OCI-LY1 (cell line): ENCODE measurements around the gene KIF4A.

Experiments
- H2AFZ ChIP-seq: fragments of 200-600 bp; sonication (generic), shearing (Covaris generic); 2 replicates; pipeline ENCODE4 v1.6.0; 2014; ENCODE audit warnings: antibody characterized with exemption, mild to moderate bottlenecking, low read length
- H3F3A ChIP-seq: fragments of 200-600 bp; sonication (generic), shearing (Covaris generic); 2 replicates; pipeline ENCODE4 v1.6.0; 2014; ENCODE audit warnings: mild to moderate bottlenecking, antibody characterized with exemption, low read length, moderate library complexity; ENCODE audit not compliant: insufficient read depth
- H3K27ac ChIP-seq: fragments of 200-600 bp; sonication (generic); 2 replicates; pipeline ENCODE4 v1.5.1; 2014; ENCODE audit warnings: low read length, mixed run types, mild to moderate bottlenecking, low read depth; ENCODE audit not compliant: poor library complexity, severe bottlenecking
- H3K27me3 ChIP-seq: fragments of 200-600 bp; sonication (generic); 2 replicates; pipeline ENCODE4 v1.6.0; 2014; ENCODE audit warnings: antibody characterized with exemption, mild to moderate bottlenecking, low read length, moderate library complexity; ENCODE audit not compliant: insufficient read depth
- H3K36me3 ChIP-seq: fragments of 200-600 bp; sonication (generic); 2 replicates; pipeline ENCODE4 v1.6.1; 2014; ENCODE audit warnings: mild to moderate bottlenecking, antibody characterized with exemption, low read length, moderate library complexity, mixed read lengths; ENCODE audit not compliant: insufficient read depth
- H3K4me1 ChIP-seq: fragments of 200-600 bp; sonication (generic); 2 replicates; pipeline ENCODE4 v1.5.1; 2014; ENCODE audit warnings: mild to moderate bottlenecking, low read length, moderate library complexity; ENCODE audit not compliant: insufficient read depth, severe bottlenecking
- H3K4me2 ChIP-seq: fragments of 200-600 bp; sonication (generic), shearing (Covaris generic); 2 replicates; pipeline ENCODE4 v1.6.1; 2014; ENCODE audit warnings: low read length
- H3K4me3 ChIP-seq: fragments of 200-600 bp; sonication (generic); 2 replicates; pipeline ENCODE4 v1.5.1; 2014; ENCODE audit warnings: low read length, low read depth, mild to moderate bottlenecking, mixed read lengths; ENCODE audit not compliant: poor library complexity, severe bottlenecking
- H3K79me2 ChIP-seq: fragments of 200-600 bp; shearing (Covaris generic); 2 replicates; pipeline ENCODE4 v1.6.1; 2016; ENCODE audit warnings: mixed run types, low read length, mixed read lengths; ENCODE audit not compliant: insufficient read depth
- H3K9ac ChIP-seq: fragments of 200-600 bp; sonication (generic), shearing (Covaris generic); 2 replicates; pipeline ENCODE4 v1.6.1; 2014; ENCODE audit warnings: mild to moderate bottlenecking, low read length, mixed read lengths
- H3K9me2 ChIP-seq: fragments of 200-600 bp; sonication (generic), shearing (Covaris generic); 2 replicates; pipeline ENCODE4 v1.6.1; 2014; ENCODE audit warnings: low read depth, mild to moderate bottlenecking, low read length, mixed read lengths
- H3K9me3 ChIP-seq: fragments of 200-600 bp; shearing (Covaris generic); 2 replicates; pipeline ENCODE4 v1.6.1; 2014; ENCODE audit warnings: low read length, mixed read lengths
- H4K20me1 ChIP-seq: fragments of 200-600 bp; sonication (generic), shearing (Covaris generic); 2 replicates; pipeline ENCODE4 v1.6.0; 2016; ENCODE audit warnings: mild to moderate bottlenecking, low read length; ENCODE audit not compliant: insufficient read depth
- EZH2 ChIP-seq: fragments of 200-600 bp; sonication (generic), shearing (Covaris generic); IDR thresholded peaks from 2 replicates; pipeline ENCODE4 v1.8.0; 2017; ENCODE audit warnings: borderline replicate concordance, mixed run types, mild to moderate bottlenecking, antibody characterized with exemption, low read length, moderate library complexity, mixed read lengths
- TF ChIP-seq, protein P1 (sequence below): fragments of 200-600 bp; sonication (generic), shearing (Covaris generic); IDR thresholded peaks from 2 replicates; pipeline ENCODE4 v1.5.1; 2017; ENCODE audit warnings: mild to moderate bottlenecking, antibody characterized with exemption, low read length, moderate library complexity, mixed read lengths

Gene KIF4A

DNA sequence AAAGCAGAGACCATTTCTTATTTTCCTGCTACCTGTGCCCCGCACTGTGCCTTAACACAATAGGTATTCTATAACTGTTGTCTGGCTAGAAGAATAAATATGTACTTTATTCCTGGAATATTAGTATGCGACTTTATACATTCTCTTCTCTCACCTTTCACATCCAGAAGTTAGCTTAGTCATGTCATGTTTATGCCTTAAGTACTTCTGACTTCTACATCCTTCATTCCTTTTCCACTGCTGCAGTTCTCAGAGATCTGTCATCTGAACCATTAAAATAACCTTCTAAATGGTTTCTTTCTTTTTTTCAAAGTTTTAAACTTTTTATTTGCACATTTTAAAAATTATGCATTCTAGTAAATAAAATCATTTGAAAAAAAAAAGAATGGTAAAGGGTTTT, 34.4 kb downstream of the KIF4A start:
- Histone ChIP-seq H3K9me3 (no peaks in the 10 kb centered on the region), H2AFZ (no peak overlapping the region), H3K4me3 (no peak overlapping the region), H3K4me2 (no peak overlapping the region), H3K27ac (no peak overlapping the region), H3K9me2 (no peaks in the 10 kb centered on the region), H3K79me2 (no peaks in the 10 kb centered on the region), H3K27me3 (no peaks in the 10 kb centered on the region), H3K36me3 (0 out of 2 replicates have a peak, but pooled peaks cover 3% of the 10 kb centered on the region), H4K20me1 (no peaks in the 10 kb centered on the region), H3K4me1 (no peaks in the 10 kb centered on the region), H3F3A (no peaks in the 10 kb centered on the region), H3K9ac (no peak overlapping the region)
- no peak for TF ChIP-seq EZH2
- TF ChIP-seq, protein P1, sequence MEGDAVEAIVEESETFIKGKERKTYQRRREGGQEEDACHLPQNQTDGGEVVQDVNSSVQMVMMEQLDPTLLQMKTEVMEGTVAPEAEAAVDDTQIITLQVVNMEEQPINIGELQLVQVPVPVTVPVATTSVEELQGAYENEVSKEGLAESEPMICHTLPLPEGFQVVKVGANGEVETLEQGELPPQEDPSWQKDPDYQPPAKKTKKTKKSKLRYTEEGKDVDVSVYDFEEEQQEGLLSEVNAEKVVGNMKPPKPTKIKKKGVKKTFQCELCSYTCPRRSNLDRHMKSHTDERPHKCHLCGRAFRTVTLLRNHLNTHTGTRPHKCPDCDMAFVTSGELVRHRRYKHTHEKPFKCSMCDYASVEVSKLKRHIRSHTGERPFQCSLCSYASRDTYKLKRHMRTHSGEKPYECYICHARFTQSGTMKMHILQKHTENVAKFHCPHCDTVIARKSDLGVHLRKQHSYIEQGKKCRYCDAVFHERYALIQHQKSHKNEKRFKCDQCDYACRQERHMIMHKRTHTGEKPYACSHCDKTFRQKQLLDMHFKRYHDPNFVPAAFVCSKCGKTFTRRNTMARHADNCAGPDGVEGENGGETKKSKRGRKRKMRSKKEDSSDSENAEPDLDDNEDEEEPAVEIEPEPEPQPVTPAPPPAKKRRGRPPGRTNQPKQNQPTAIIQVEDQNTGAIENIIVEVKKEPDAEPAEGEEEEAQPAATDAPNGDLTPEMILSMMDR, result no peak

DNA sequence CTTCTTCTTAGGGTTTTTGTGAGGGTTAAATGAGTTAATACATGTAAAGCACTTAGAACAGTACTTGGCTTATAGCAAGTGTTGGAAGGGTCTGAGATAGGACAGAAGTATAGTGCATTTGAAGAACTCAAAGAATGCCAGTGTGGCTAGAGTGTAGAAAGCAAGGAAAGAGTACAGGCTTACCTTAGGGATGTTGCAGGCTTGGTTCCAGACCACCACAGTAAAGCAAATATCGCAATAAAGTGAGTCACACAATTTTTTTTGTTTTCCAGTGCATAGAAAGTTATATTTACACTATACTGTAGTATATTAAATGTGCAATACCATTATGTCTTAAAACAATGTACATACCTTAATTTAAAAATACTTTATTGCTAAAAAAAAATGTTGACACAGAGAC, 41.3 kb downstream of the KIF4A start:
- Histone ChIP-seq H3K27ac (no peak overlapping the region), H3K79me2 (no peaks in the 10 kb centered on the region), H3F3A (no peaks in the 10 kb centered on the region), H3K9ac (no peak overlapping the region), H3K4me1 (no peaks in the 10 kb centered on the region), H4K20me1 (no peaks in the 10 kb centered on the region), H3K9me3 (no peaks in the 10 kb centered on the region), H3K4me3 (no peak overlapping the region), H3K9me2 (no peaks in the 10 kb centered on the region), H3K36me3 (peaks cover 45% of the 10 kb centered on the region), H3K27me3 (no peaks in the 10 kb centered on the region), H2AFZ (no peak overlapping the region), H3K4me2 (no peak overlapping the region)
- TF ChIP-seq EZH2, result no peak
- TF ChIP-seq, protein P1, result no peak

DNA sequence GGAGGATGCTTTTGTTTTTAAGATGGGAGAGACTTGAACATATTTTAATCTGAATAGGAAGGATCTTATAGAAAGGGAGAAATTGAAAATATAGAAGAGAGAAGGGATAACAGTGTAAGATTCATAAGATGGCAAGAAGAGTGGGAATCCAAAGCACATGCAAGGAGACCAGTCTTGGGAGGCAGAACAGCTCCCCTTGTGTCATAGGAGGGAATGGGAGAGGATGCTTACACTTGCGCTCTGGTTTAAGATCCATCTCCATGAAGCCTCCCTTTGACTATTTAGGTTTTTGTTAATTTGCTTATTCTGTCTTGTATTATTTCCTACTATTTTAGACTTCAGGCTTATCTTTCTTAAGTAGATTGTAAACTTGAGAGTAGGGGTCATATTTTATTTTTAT, 42.7 kb downstream of the KIF4A start:
- no peak overlapping the region for H3K27ac ChIP-seq
- H3F3A ChIP-seq, result no peaks in the 10 kb centered on the region
- no peak overlapping the region for H2AFZ ChIP-seq
- H3K4me3 ChIP-seq, result no peak overlapping the region
- no peaks in the 10 kb centered on the region for H3K27me3 ChIP-seq
- no peak for TF ChIP-seq EZH2
- TF ChIP-seq, protein P1, result no peak
- no peaks in the 10 kb centered on the region for H4K20me1 ChIP-seq
- no peaks in the 10 kb centered on the region for H3K9me3 ChIP-seq
- H3K79me2 ChIP-seq, result no peaks in the 10 kb centered on the region
- no peak overlapping the region for H3K9ac ChIP-seq
- peaks cover 48% of the 10 kb centered on the region for H3K36me3 ChIP-seq
- H3K9me2 ChIP-seq, result no peaks in the 10 kb centered on the region
- no peak overlapping the region for H3K4me2 ChIP-seq
- H3K4me1 ChIP-seq, result no peaks in the 10 kb centered on the region
